ENCODE results near the gene HDC. TPM values are rescaled to one million over a fixed set of nuclear protein-coding genes. Genes with fewer than 3 reads are reported as not detected.

HDC gene
- total RNA-seq, 1 experiment from 2014 or later: not detected

DNA sequence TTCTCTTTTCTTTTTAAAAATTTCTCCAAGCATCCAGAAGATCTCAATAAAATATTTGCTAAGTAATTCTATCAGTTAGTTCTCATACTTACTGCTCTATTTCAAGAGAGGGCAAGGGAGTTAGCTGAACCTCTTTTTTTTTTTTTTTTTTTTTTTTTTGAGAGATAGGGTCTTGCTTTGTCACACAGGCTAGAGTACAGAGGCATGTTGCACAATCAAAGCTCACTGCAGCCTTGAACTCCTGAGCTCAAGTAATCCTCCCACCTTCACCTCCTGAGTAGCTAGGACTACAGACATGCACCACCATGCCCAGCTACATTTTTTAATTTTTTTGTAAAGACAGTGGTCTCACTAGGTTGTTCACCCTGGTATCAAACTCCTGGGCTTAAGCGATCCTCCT is 21.4 kb downstream of the HDC start (continued):
- TF ChIP-seq, protein P1, sequence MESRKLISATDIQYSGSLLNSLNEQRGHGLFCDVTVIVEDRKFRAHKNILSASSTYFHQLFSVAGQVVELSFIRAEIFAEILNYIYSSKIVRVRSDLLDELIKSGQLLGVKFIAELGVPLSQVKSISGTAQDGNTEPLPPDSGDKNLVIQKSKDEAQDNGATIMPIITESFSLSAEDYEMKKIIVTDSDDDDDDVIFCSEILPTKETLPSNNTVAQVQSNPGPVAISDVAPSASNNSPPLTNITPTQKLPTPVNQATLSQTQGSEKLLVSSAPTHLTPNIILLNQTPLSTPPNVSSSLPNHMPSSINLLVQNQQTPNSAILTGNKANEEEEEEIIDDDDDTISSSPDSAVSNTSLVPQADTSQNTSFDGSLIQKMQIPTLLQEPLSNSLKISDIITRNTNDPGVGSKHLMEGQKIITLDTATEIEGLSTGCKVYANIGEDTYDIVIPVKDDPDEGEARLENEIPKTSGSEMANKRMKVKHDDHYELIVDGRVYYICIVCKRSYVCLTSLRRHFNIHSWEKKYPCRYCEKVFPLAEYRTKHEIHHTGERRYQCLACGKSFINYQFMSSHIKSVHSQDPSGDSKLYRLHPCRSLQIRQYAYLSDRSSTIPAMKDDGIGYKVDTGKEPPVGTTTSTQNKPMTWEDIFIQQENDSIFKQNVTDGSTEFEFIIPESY (IDR thresholded peaks at IDR 0.05; ENCODE audit: extremely low read depth, insufficient replicate concordance, low read length): no peak
- TF ChIP-seq FOSL1 (IDR thresholded peaks at IDR 0.05; ENCODE audit: low read depth): no peak

DNA sequence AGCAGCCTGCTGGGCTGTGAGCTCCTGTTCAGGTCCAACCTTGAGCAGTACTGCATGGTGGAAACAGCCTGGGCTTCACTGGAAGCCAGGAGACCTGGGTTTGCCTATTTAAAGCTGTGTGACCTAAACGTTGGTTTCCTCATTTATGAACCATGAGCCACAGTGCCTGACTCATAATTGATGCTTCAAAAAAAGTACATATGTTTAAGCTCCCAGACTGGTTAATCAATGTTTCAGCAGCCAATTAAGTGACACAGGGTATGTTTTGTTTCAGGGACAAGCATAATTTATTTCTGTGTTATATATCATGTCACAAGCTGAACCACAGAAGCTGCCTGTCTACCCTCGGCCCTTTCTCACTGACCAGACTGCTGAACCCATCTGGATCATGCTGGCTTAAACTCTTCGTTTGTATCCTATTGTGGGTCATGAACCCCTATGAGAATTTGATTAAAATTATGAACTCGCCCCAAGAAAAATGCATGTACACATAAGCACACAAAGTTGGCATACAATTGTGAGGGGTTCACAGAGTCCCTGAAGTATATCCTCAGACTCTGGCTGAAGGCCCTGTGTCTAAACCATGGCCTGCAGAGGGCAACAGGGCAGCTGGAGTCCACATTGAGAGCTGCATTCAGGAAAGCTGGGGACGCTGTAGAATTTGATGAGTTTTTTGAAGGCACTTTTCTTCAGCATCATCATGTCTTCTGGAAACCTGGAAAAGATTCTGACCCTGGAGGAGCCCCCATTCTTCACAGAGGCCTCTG is 23.7 kb downstream of the HDC start:
- ChIA-PET CTCF (no interaction called here), POLR2A (no interaction called here), RAD21 (ENCODE audit: low non-redundant PET in 1 of 2, low total read pairs in 2 of 2, uncharacterized antibody in 2 of 2, unreplicated experiment in 2 of 2) (no interaction called here)
- no peaks in the 10 kb centered on the region for H3K4me1 ChIP-seq (ENCODE audit: control insufficient read depth in 1 of 2, insufficient read depth in 2 of 2, low read length in 2 of 2)
- BruUV-seq (replicated peaks): no TSS peak
- DNase-seq (ENCODE audit: low read depth, low spot score): no peak
- no peaks in the 10 kb centered on the region for H3K36me3 ChIP-seq (ENCODE audit: control insufficient read depth in 1 of 2, insufficient read depth in 2 of 2, low read length in 2 of 2)
- H3K79me2 ChIP-seq (ENCODE audit: insufficient read depth, low read length): no peaks in the 10 kb centered on the region
- H3K4me2 ChIP-seq (ENCODE audit: low read length): no peak overlapping the region
- no peak overlapping the region for H2AFZ ChIP-seq (ENCODE audit: low read depth, low read length, poor library complexity, severe bottlenecking)
- ATAC-seq: no peak
- H3K9me3 ChIP-seq (ENCODE audit: control insufficient read depth in 1 of 2, insufficient read depth in 1 of 2, low read depth in 1 of 2, low read length in 2 of 2): no peaks in the 10 kb centered on the region
- H3K4me3 ChIP-seq (replicated peaks in 1 of 2; ENCODE audit: low read depth in 1 of 2, low read length in 2 of 2): no peak overlapping the region
- no peaks in the 10 kb centered on the region for H3K27me3 ChIP-seq (ENCODE audit: insufficient read depth, low read length)
- H3K9ac ChIP-seq (ENCODE audit: low read length): no peak overlapping the region
- no peaks in the 10 kb centered on the region for H3K9me2 ChIP-seq (ENCODE audit: insufficient read depth)
- intact Hi-C loops (cut with micrococcal nuclease): no loop called here
- TF ChIP-seq ZFX (IDR thresholded peaks at IDR 0.05) (no peak), SP1 (IDR thresholded peaks at IDR 0.05; ENCODE audit: low read depth) (no peak), CEBPB (IDR thresholded peaks at IDR 0.05; ENCODE audit: low read depth) (no peak), YY1 (IDR thresholded peaks at IDR 0.05; ENCODE audit: extremely low read depth, insufficient replicate concordance, low read depth, low read length) (no peak), POLR2AphosphoS5 (IDR thresholded peaks at IDR 0.05; ENCODE audit: low read depth, low read length) (no peak), JUND (IDR thresholded peaks at IDR 0.05) (no peak), SIN3A (IDR thresholded peaks at IDR 0.05; ENCODE audit: low read depth) (no peak), RAD21 (IDR thresholded peaks at IDR 0.05; ENCODE audit: low read depth) (no peak), ELF1 (IDR thresholded peaks at IDR 0.05; ENCODE audit: borderline replicate concordance, low read depth) (no peak), EGR1 (IDR thresholded peaks at IDR 0.05; ENCODE audit: low read depth) (no peak), SRF (IDR thresholded peaks at IDR 0.05; ENCODE audit: low read depth) (no peak), EZH2phosphoT487 (IDR thresholded peaks at IDR 0.05; ENCODE audit: borderline replicate concordance) (no peak)
- TF ChIP-seq, protein P1 (IDR thresholded peaks at IDR 0.05; ENCODE audit: extremely low read depth, insufficient replicate concordance, low read length): no peak
- TF ChIP-seq, protein P2, sequence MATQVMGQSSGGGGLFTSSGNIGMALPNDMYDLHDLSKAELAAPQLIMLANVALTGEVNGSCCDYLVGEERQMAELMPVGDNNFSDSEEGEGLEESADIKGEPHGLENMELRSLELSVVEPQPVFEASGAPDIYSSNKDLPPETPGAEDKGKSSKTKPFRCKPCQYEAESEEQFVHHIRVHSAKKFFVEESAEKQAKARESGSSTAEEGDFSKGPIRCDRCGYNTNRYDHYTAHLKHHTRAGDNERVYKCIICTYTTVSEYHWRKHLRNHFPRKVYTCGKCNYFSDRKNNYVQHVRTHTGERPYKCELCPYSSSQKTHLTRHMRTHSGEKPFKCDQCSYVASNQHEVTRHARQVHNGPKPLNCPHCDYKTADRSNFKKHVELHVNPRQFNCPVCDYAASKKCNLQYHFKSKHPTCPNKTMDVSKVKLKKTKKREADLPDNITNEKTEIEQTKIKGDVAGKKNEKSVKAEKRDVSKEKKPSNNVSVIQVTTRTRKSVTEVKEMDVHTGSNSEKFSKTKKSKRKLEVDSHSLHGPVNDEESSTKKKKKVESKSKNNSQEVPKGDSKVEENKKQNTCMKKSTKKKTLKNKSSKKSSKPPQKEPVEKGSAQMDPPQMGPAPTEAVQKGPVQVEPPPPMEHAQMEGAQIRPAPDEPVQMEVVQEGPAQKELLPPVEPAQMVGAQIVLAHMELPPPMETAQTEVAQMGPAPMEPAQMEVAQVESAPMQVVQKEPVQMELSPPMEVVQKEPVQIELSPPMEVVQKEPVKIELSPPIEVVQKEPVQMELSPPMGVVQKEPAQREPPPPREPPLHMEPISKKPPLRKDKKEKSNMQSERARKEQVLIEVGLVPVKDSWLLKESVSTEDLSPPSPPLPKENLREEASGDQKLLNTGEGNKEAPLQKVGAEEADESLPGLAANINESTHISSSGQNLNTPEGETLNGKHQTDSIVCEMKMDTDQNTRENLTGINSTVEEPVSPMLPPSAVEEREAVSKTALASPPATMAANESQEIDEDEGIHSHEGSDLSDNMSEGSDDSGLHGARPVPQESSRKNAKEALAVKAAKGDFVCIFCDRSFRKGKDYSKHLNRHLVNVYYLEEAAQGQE (IDR thresholded peaks at IDR 0.05; ENCODE audit: low read depth): no peak
- no peaks in the 10 kb centered on the region for H4K20me1 ChIP-seq (ENCODE audit: insufficient read depth)
- no peak overlapping the region for H3K27ac ChIP-seq (ENCODE audit: low read depth, low read length)
